Measurements from ENCODE around the gene PEAK3.

DNA sequence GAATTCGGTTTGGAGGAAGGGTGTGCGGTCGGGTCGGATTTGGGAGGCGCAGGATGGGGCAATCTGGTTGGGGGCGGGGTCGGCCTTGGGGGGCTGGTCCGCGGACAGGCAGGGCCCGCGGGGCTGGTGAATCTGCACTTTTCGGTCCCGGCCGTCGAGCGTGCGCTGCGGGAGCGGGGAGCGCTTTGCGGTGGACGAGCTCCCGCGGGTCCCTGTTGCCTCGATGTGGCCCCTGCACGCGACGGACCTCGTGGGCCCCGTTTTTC, 11.9 kb downstream of the PEAK3 start:
- TF ChIP-seq, protein P1, sequence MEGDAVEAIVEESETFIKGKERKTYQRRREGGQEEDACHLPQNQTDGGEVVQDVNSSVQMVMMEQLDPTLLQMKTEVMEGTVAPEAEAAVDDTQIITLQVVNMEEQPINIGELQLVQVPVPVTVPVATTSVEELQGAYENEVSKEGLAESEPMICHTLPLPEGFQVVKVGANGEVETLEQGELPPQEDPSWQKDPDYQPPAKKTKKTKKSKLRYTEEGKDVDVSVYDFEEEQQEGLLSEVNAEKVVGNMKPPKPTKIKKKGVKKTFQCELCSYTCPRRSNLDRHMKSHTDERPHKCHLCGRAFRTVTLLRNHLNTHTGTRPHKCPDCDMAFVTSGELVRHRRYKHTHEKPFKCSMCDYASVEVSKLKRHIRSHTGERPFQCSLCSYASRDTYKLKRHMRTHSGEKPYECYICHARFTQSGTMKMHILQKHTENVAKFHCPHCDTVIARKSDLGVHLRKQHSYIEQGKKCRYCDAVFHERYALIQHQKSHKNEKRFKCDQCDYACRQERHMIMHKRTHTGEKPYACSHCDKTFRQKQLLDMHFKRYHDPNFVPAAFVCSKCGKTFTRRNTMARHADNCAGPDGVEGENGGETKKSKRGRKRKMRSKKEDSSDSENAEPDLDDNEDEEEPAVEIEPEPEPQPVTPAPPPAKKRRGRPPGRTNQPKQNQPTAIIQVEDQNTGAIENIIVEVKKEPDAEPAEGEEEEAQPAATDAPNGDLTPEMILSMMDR (IDR thresholded peaks at IDR 0.05), result no peak
- no peak for TF ChIP-seq POLR2A (IDR thresholded peaks at IDR 0.05)
